GM12878 (cell line): ENCODE data around the gene CLEC4M. TPM values are rescaled to one million over a fixed set of nuclear protein-coding genes. Genes with fewer than 3 reads are reported as not detected.

Experiments used
- ASH2L ChIP-seq: fragments of 300-600, 200-600 bp; sonication (generic); IDR thresholded peaks from 2 replicates; pipeline ENCODE4 v1.6.1; 2017; ENCODE audit warnings: low read depth, mild to moderate bottlenecking, borderline replicate concordance
- ATF2 ChIP-seq: IDR thresholded peaks from 2 replicates; pipeline ENCODE4 v1.6.1; 2012; ENCODE audit warnings: low read length, inconsistent platforms
- ATF3 ChIP-seq: IDR thresholded peaks from 2 replicates; pipeline ENCODE4 v1.6.1; 2011; ENCODE audit warnings: low read depth, mild to moderate bottlenecking, low read length, moderate library complexity, borderline replicate concordance; ENCODE audit errors: extremely low read depth
- BMI1 ChIP-seq: fragments of 450-650 bp; IDR thresholded peaks from 2 replicates; pipeline ENCODE4 v1.6.1; 2016; ENCODE audit warnings: mild to moderate bottlenecking, moderate library complexity, borderline replicate concordance
- BRCA1 ChIP-seq: IDR thresholded peaks from 2 replicates; pipeline ENCODE4 v1.6.1; 2011; ENCODE audit warnings: low read depth, low read length, improper control_type of control experiment
- CBFB ChIP-seq: IDR thresholded peaks from 2 replicates; pipeline ENCODE4 v1.6.1; 2016; ENCODE audit warnings: antibody characterized with exemption, low read depth
- CBX5 ChIP-seq: sonication (generic); IDR thresholded peaks from 2 replicates; pipeline ENCODE4 v1.6.1; 2016; ENCODE audit warnings: low read depth, moderate library complexity, mild to moderate bottlenecking, inconsistent platforms
- CTCF ChIP-seq, 3 experiments: IDR thresholded peaks in 2 of 3; conservative IDR thresholded peaks in 1 of 3; 2 replicates each; pipeline ENCODE4 v1.5.1; 2011; ENCODE audit warnings: low read depth in 3 of 3, low read length in 3 of 3, mild to moderate bottlenecking in 3 of 3, control low read depth in 2 of 3, moderate library complexity in 2 of 3, inconsistent platforms in 1 of 3, mixed read lengths in 1 of 3; ENCODE audit not compliant: control insufficient read depth in 2 of 3, insufficient read depth in 1 of 3; ENCODE audit errors: extremely low read depth in 1 of 3
- EED ChIP-seq: sonication (generic); IDR thresholded peaks from 2 replicates; pipeline ENCODE4 v1.6.1; 2016; ENCODE audit warnings: antibody characterized with exemption, low read depth
- HDAC6 ChIP-seq: fragments of 200-600 bp; sonication (generic); IDR thresholded peaks from one replicate; pipeline ENCODE4 v1.8.0; 2017; ENCODE audit warnings: antibody characterized with exemption; ENCODE audit not compliant: unreplicated experiment
- IKZF1 ChIP-seq: fragments of 450-650 bp; conservative IDR thresholded peaks from 2 replicates; pipeline ENCODE4 v1.6.1; 2017; ENCODE audit warnings: antibody characterized with exemption, mild to moderate bottlenecking
- KAT2A ChIP-seq: conservative IDR thresholded peaks from 2 replicates; pipeline ENCODE4 v1.6.1; 2011; ENCODE audit warnings: low read depth, low read length; ENCODE audit not compliant: control insufficient read depth
- PBX3 ChIP-seq: IDR thresholded peaks from 2 replicates; pipeline ENCODE4 v1.6.1; 2011; ENCODE audit warnings: mild to moderate bottlenecking, low read depth, low read length, moderate library complexity; ENCODE audit not compliant: insufficient replicate concordance
- PRDM15 ChIP-seq: fragments of 450-650 bp; formaldehyde crosslinking; IDR thresholded peaks from 2 replicates; pipeline ENCODE4 v1.4.0; 2020; ENCODE audit warnings: mild to moderate bottlenecking, moderate library complexity
- RELA ChIP-seq: fragments of 450-650 bp; IDR thresholded peaks from 2 replicates; pipeline ENCODE4 v1.8.0; 2014; ENCODE audit warnings: borderline replicate concordance; ENCODE audit not compliant: partially characterized antibody
- RELB ChIP-seq: fragments of 450-650 bp; IDR thresholded peaks from 2 replicates; pipeline ENCODE4 v1.6.1; 2017; ENCODE audit warnings: low read depth, mild to moderate bottlenecking, moderate library complexity
- SMAD1 ChIP-seq: fragments of 450-650 bp; IDR thresholded peaks from 2 replicates; pipeline ENCODE4 v1.6.1; 2018; ENCODE audit warnings: mild to moderate bottlenecking, low read depth; ENCODE audit not compliant: partially characterized antibody
- SMARCA5 ChIP-seq: fragments of 450-650 bp; IDR thresholded peaks from 2 replicates; pipeline ENCODE4 v1.6.1; 2017; ENCODE audit warnings: mild to moderate bottlenecking
- SREBF2 ChIP-seq: IDR thresholded peaks from 2 replicates; pipeline ENCODE4 v1.6.1; 2012; ENCODE audit warnings: mild to moderate bottlenecking, low read length
- ZZZ3 ChIP-seq: IDR thresholded peaks from 2 replicates; pipeline ENCODE4 v1.6.1; 2011; ENCODE audit warnings: low read depth; ENCODE audit not compliant: control insufficient read depth, insufficient read length
- polyA plus RNA-seq, 11 experiments: library from polyadenylated mRNA; depleted of rRNA in 4 of 11; unstranded in 6 of 11; stranded (reverse) in 5 of 11; fragments of >200 nt; fragmentation: Nextera tagmentation in 4 of 11; fragmentation: Illumina TruSeq in 1 of 11; extraction: Ambion mirVana in 4 of 11; extraction: Trizol in 1 of 11; gene quantifications; 1 replicate in 1 of 11; 2 replicates in 10 of 11; pipeline versions ENCODE4 v1.2.1 to v1.2.3, GENCODE V29; 2011 to 2016; ENCODE audit warnings: inconsistent platforms in 2 of 11, missing spikeins in 2 of 11, low read depth in 1 of 11
- total RNA-seq, 4 experiments: library from RNA; depleted of rRNA in 3 of 4; stranded (reverse); fragments of >200 nt in 3 of 4; fragmentation: Illumina TruSeq in 1 of 4; extraction: Trizol in 1 of 4; gene quantifications; 2 replicates each; pipeline versions ENCODE4 v1.2.1 to v1.2.3, GENCODE V29; 2013 to 2021

CLEC4M gene
- total and polyA plus RNA-seq, 10 of the 15 experiments (the other 5 are each of a cell fraction or from before 2014, with no cell fraction given) = 0.11 to 0.42 (median 0.25) TPM; not detected in 1

- TF ChIP-seq PBX3 (no peak), BRCA1 (no peak), CBFB (0 out of 2 replicates have a peak, but pooled peaks have one; percentile 39), SREBF2 (no peak), HDAC6 (no peak), CTCF (IDR thresholded peaks at IDR 0.05 in 2 of 3, conservative IDR thresholded peaks at IDR 0.05 in 1 of 3; ENCODE audit: control insufficient read depth in 2 of 3, extremely low read depth in 1 of 3, insufficient read depth in 1 of 3, low read depth in 3 of 3, low read length in 3 of 3) (no peak), PRDM15 (CRISPR knock-in tag) (no peak), KAT2A (no peak), ATF2 (peak; percentile 73), RELA (no peak), RELB (peak; percentile 96), SMARCA5 (no peak), ZZZ3 (no peak), ASH2L (no peak), IKZF1 (peak; percentile 97), EED (peak; percentile 93), BMI1 (peak; percentile 68), ATF3 (no peak), CBX5 (no peak), SMAD1 (peak; percentile 67)
These were observed 9.8 kb downstream of the CLEC4M start (continued) for GRCh38 chr19:7772752-7773291.
